ENCODE results near the gene LRRN3. TPM values are rescaled to one million over a fixed set of nuclear protein-coding genes. Genes with fewer than 3 reads are reported as not detected.
A peak's percentile ranks its signal among the peaks of the same experiment; 100 is the strongest.

Gene LRRN3
- total and polyA plus RNA-seq, 2 donors from 2014 or later: 0.54 to 1.1 TPM

GRCh38 chr7:111043561-111043960, 47.4 kb upstream of the LRRN3 start:
- TF ChIP-seq CTCF (IDR thresholded peaks at IDR 0.05; ENCODE audit: borderline replicate concordance, extremely low read depth, insufficient read depth): no peak
- H3K9ac ChIP-seq (ENCODE audit: low read length in 3 of 3): no peak overlapping the region
- H3K4me1 ChIP-seq (ENCODE audit: control insufficient read depth in 2 of 3, insufficient read depth in 2 of 3, low read depth in 1 of 3, low read length in 3 of 3): no peaks in the 10 kb centered on the region
- H3K9me3 ChIP-seq (ENCODE audit: control insufficient read depth in 2 of 3, insufficient read depth in 1 of 3, low read length in 3 of 3): no peaks in the 10 kb centered on the region
- DNase-seq (no peak), FAIRE-seq (peak; percentile 30)
- H3K36me3 ChIP-seq (ENCODE audit: control insufficient read depth in 2 of 3, insufficient read depth in 3 of 3, low read length in 3 of 3): no peaks in the 10 kb centered on the region
- H3K27ac ChIP-seq (ENCODE audit: low read depth in 2 of 2, low read length in 2 of 2): no peak overlapping the region
- no peaks in the 10 kb centered on the region for H3K27me3 ChIP-seq (ENCODE audit: control insufficient read depth, insufficient read depth, low read length)
- H3K4me3 ChIP-seq (ENCODE audit: low read length in 3 of 3): no peak overlapping the region
- intact Hi-C loops (cut with DNase I): no loop called here

GRCh38 chr7:111045449-111045848, 45.5 kb upstream of the LRRN3 start:
- FAIRE-seq: no peak
- intact Hi-C loops (cut with DNase I): no loop called here
- H3K9me3 ChIP-seq (ENCODE audit: control insufficient read depth in 2 of 3, insufficient read depth in 1 of 3, low read length in 3 of 3): no peaks in the 10 kb centered on the region
- H3K27ac ChIP-seq (ENCODE audit: low read depth in 2 of 2, low read length in 2 of 2): no peak overlapping the region
- no peak for TF ChIP-seq CTCF (IDR thresholded peaks at IDR 0.05; ENCODE audit: borderline replicate concordance, extremely low read depth, insufficient read depth)
- DNase-seq: no peak
- H3K9ac ChIP-seq (ENCODE audit: low read length in 3 of 3): no peak overlapping the region
- H3K4me1 ChIP-seq (ENCODE audit: control insufficient read depth in 2 of 3, insufficient read depth in 2 of 3, low read depth in 1 of 3, low read length in 3 of 3): no peaks in the 10 kb centered on the region
- no peaks in the 10 kb centered on the region for H3K36me3 ChIP-seq (ENCODE audit: control insufficient read depth in 2 of 3, insufficient read depth in 3 of 3, low read length in 3 of 3)
- H3K4me3 ChIP-seq (ENCODE audit: low read length in 3 of 3): no peak overlapping the region
- H3K27me3 ChIP-seq (ENCODE audit: control insufficient read depth, insufficient read depth, low read length): no peaks in the 10 kb centered on the region

GRCh38 chr7:111047595-111047994, 43.3 kb upstream of the LRRN3 start:
- Histone ChIP-seq H3K9ac (ENCODE audit: low read length in 3 of 3) (no peak overlapping the region), H3K27ac (ENCODE audit: low read depth in 2 of 2, low read length in 2 of 2) (no peak overlapping the region), H3K9me3 (ENCODE audit: control insufficient read depth in 2 of 3, insufficient read depth in 1 of 3, low read length in 3 of 3) (no peaks in the 10 kb centered on the region), H3K4me1 (ENCODE audit: control insufficient read depth in 2 of 3, insufficient read depth in 2 of 3, low read depth in 1 of 3, low read length in 3 of 3) (no peaks in the 10 kb centered on the region), H3K27me3 (ENCODE audit: control insufficient read depth, insufficient read depth, low read length) (no peaks in the 10 kb centered on the region), H3K36me3 (ENCODE audit: control insufficient read depth in 2 of 3, insufficient read depth in 3 of 3, low read length in 3 of 3) (no peaks in the 10 kb centered on the region), H3K4me3 (ENCODE audit: low read length in 3 of 3) (no peak overlapping the region)
- FAIRE-seq (no peak), DNase-seq (no peak)
- intact Hi-C loops (cut with DNase I): no loop called here
- no peak for TF ChIP-seq CTCF (IDR thresholded peaks at IDR 0.05; ENCODE audit: borderline replicate concordance, extremely low read depth, insufficient read depth)

- Histone ChIP-seq H3K27me3 (ENCODE audit: control insufficient read depth, insufficient read depth, low read length) (no peaks in the 10 kb centered on the region), H3K4me3 (ENCODE audit: low read length in 3 of 3) (no peak overlapping the region), H3K9ac (ENCODE audit: low read length in 3 of 3) (no peak overlapping the region), H3K36me3 (ENCODE audit: control insufficient read depth in 2 of 3, insufficient read depth in 3 of 3, low read length in 3 of 3) (no peaks in the 10 kb centered on the region), H3K9me3 (ENCODE audit: control insufficient read depth in 2 of 3, insufficient read depth in 1 of 3, low read length in 3 of 3) (no peaks in the 10 kb centered on the region), H3K4me1 (ENCODE audit: control insufficient read depth in 2 of 3, insufficient read depth in 2 of 3, low read depth in 1 of 3, low read length in 3 of 3) (no peaks in the 10 kb centered on the region), H3K27ac (ENCODE audit: low read depth in 2 of 2, low read length in 2 of 2) (no peak overlapping the region)
- no peak for TF ChIP-seq CTCF (IDR thresholded peaks at IDR 0.05; ENCODE audit: borderline replicate concordance, extremely low read depth, insufficient read depth)
- intact Hi-C loops (cut with DNase I): no loop called here
- no peak for FAIRE-seq
- DNase-seq: no peak
Observed at GRCh38 chr7:111049971-111050680, 40.8 kb upstream of the LRRN3 start.

Measured in kidney (tissue), 14 donors.